Neural crest cell (in vitro differentiated cells): Measurements from ENCODE around the gene UBR7. TPM values are rescaled to one million over a fixed set of nuclear protein-coding genes. Genes with fewer than 3 reads are reported as not detected.

Experiments used
- DNase-seq: peaks from one replicate; pipeline ENCODE4 v3.0.0; 2021; ENCODE audit warnings: low read depth, mixed read lengths, low spot score
- H3K27ac Mint-ChIP-seq: one replicate; pipeline ENCODE4 v1.8.0; 2021; ENCODE audit warnings: mild to moderate bottlenecking, mixed read lengths; ENCODE audit not compliant: unreplicated experiment
- H3K27me3 Mint-ChIP-seq: 2 replicates; pipeline ENCODE4 v1.8.0; 2021; ENCODE audit warnings: low read depth, mild to moderate bottlenecking, mixed read lengths
- H3K36me3 Mint-ChIP-seq: 2 replicates; pipeline ENCODE4 v1.8.0; 2021; ENCODE audit warnings: low read depth, mild to moderate bottlenecking, mixed read lengths
- H3K4me1 Mint-ChIP-seq: 2 replicates; pipeline ENCODE4 v1.8.0; 2021; ENCODE audit warnings: mixed read lengths
- H3K4me3 Mint-ChIP-seq: one replicate; pipeline ENCODE4 v1.8.0; 2021; ENCODE audit warnings: mild to moderate bottlenecking, mixed read lengths
- H3K9me3 Mint-ChIP-seq: 2 replicates; pipeline ENCODE4 v1.8.0; 2021; ENCODE audit warnings: mixed read lengths
- total RNA-seq: library from RNA; stranded (reverse); gene quantifications from 2 replicates; pipeline ENCODE4 v1.2.1, GENCODE V29; 2021
- TF ChIP-seq, protein P1 (sequence below): fragments of 200-600 bp; sonication (generic); conservative IDR thresholded peaks from 2 replicates; pipeline ENCODE4 v1.5.0; 2021; ENCODE audit warnings: antibody characterized with exemption, mild to moderate bottlenecking

The UBR7 gene
- total RNA-seq, 1 donor from 2014 or later: 41.6 TPM

DNA sequence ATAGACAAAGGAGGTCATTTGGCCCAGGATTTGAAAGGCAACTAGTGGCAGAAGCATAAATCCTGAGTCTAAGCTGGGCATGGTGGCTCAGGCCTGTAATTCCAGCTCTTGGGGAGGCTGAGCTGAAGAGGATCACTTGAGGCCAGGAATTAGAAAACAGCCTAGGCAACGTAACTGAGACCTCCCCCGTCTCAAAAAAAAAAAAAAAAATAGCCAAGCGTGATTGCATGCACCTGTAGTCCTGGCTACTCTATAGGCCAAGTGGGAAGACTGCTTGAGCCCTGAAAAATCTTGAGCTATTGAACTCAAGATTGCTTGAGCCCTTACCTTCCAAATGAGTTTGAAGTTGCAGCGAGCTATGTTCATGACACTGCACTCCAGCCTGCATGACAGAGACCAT is 8.0 kb upstream of the UBR7 start:
- DNase-seq: no peak
- no peaks in the 10 kb centered on the region for H3K36me3 Mint-ChIP-seq
- H3K4me3 Mint-ChIP-seq: no peak overlapping the region
- TF ChIP-seq, protein P1, sequence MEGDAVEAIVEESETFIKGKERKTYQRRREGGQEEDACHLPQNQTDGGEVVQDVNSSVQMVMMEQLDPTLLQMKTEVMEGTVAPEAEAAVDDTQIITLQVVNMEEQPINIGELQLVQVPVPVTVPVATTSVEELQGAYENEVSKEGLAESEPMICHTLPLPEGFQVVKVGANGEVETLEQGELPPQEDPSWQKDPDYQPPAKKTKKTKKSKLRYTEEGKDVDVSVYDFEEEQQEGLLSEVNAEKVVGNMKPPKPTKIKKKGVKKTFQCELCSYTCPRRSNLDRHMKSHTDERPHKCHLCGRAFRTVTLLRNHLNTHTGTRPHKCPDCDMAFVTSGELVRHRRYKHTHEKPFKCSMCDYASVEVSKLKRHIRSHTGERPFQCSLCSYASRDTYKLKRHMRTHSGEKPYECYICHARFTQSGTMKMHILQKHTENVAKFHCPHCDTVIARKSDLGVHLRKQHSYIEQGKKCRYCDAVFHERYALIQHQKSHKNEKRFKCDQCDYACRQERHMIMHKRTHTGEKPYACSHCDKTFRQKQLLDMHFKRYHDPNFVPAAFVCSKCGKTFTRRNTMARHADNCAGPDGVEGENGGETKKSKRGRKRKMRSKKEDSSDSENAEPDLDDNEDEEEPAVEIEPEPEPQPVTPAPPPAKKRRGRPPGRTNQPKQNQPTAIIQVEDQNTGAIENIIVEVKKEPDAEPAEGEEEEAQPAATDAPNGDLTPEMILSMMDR: no peak
- no peaks in the 10 kb centered on the region for H3K9me3 Mint-ChIP-seq
- no peaks in the 10 kb centered on the region for H3K27me3 Mint-ChIP-seq
- H3K27ac Mint-ChIP-seq: no peak overlapping the region
- no peaks in the 10 kb centered on the region for H3K4me1 Mint-ChIP-seq

- Mint-ChIP-seq H3K9me3 (no peaks in the 10 kb centered on the region), H3K36me3 (peaks cover 3% of the 10 kb centered on the region), H3K27ac (no peak overlapping the region), H3K4me3 (no peak overlapping the region), H3K27me3 (no peaks in the 10 kb centered on the region), H3K4me1 (peaks cover 11% of the 10 kb centered on the region)
- no peak for DNase-seq
- TF ChIP-seq, protein P1: no peak
Measured at GRCh38 chr14:93200553-93200952, 6.5 kb upstream of the UBR7 start.

DNA sequence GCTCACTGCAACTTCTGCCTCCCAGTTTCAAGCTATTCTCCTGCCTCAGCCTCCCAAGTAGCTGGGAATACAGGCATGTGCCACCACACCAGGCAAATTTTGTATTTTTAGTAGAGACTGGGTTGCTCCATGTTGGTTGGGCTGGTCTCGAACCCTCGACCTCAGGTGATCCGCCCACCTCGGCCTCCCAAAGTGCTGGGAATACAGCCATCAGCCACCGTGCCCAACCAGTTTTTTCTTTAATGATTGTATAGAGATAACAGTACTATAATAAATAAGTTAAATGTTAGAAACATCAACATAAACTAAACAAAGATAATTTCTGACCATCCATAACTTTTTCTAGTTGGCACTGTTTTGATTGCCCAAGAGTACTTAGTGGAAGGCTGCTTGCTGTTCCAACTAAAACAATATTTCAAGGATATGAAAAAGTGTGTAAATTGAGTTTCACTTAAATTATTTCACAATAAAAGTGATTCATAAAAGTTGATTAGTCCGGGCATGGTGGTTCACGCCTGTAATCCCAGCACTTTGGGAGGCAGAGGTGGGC is 5.8 kb upstream of the UBR7 start:
- H3K27ac Mint-ChIP-seq: no peak overlapping the region

DNA sequence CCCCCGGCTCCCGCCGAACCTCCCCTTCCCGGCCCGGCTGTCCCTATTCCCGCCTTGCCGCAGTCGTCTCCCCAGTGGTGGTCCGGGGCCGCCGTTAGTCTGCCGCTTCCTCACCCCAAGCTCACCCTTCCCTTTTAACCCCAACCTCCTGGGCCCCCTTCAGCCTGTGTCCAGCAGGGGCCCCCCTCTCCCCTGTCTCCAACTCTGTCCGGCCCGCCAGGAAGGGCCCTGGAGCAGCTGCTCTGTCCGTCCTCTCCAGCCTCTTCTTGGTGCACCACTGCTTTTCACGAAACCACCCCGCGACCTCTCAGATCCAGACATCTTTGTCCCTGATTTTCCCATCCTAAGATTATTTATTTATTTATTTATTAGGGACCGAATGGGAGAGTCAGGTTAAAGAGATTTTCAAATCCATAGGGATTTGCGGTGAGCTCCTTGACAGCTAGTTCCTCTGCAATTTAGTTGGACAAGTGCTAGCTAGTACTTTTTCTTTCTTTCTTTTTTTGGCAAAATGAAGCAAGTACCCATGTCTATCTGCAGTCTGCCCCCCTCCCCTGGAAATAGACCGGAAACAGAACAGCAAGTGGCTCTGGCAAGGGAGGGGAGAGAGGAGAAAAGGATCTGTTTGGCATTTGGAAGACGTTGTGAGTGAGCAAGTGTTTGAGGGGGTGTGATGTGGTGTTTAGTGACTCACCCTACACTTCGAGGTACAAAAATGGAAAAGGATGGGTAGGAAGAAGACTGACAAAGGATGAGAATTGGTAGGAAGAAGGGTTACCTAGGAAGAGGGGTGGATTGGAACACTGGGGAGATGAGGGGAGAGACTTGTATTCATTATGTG is 632 bp downstream of the UBR7 start:
- peak; percentile 49 for DNase-seq
- Mint-ChIP-seq H3K4me3 (peak overlapping the region; percentile 97), H3K27ac (peak overlapping the region; percentile 76), H3K27me3 (no peaks in the 10 kb centered on the region), H3K36me3 (peaks cover 7% of the 10 kb centered on the region), H3K4me1 (peaks cover 46% of the 10 kb centered on the region), H3K9me3 (no peaks in the 10 kb centered on the region)
- TF ChIP-seq, protein P1: peak; percentile 51

More for the DNA sequence above, 5.8 kb upstream of the UBR7 start:
- Mint-ChIP-seq H3K27me3 (no peaks in the 10 kb centered on the region), H3K9me3 (no peaks in the 10 kb centered on the region), H3K36me3 (peaks cover 3% of the 10 kb centered on the region), H3K4me3 (no peak overlapping the region), H3K4me1 (peaks cover 18% of the 10 kb centered on the region)
- TF ChIP-seq, protein P1: no peak
- DNase-seq: no peak

- Mint-ChIP-seq H3K4me1 (peaks cover 21% of the 10 kb centered on the region), H3K9me3 (no peaks in the 10 kb centered on the region), H3K36me3 (no peaks in the 10 kb centered on the region), H3K27ac (no peak overlapping the region), H3K4me3 (no peak overlapping the region), H3K27me3 (no peaks in the 10 kb centered on the region)
- TF ChIP-seq, protein P1: no peak
- no peak for DNase-seq
Measured at GRCh38 chr14:93212432-93212831, 5.4 kb downstream of the UBR7 start.
